HFFc6 (cell line): ENCODE data around the gene RPF1. TPM values are rescaled to one million over a fixed set of nuclear protein-coding genes. Genes with fewer than 3 reads are reported as not detected.

Source experiments
- DNase-seq: peaks from one replicate; pipeline ENCODE4 v3.0.0-alpha.2; 2018
- H3K27ac Mint-ChIP-seq: 2 replicates; pipeline ENCODE4 v1.8.0; 2020; ENCODE audit warnings: mild to moderate bottlenecking, mixed read lengths
- H3K27me3 Mint-ChIP-seq: 2 replicates; pipeline ENCODE4 v1.8.0; 2021; ENCODE audit warnings: mild to moderate bottlenecking, moderate library complexity, mixed read lengths; ENCODE audit not compliant: insufficient read depth
- H3K36me3 Mint-ChIP-seq: 2 replicates; pipeline ENCODE4 v1.8.0; 2021; ENCODE audit warnings: low read depth, mixed read lengths
- H3K4me1 Mint-ChIP-seq: 2 replicates; pipeline ENCODE4 v1.8.0; 2020; ENCODE audit warnings: low read depth, mixed read lengths
- H3K4me3 Mint-ChIP-seq: 2 replicates; pipeline ENCODE4 v1.8.0; 2020; ENCODE audit warnings: mild to moderate bottlenecking, moderate library complexity, mixed read lengths
- H3K9me3 Mint-ChIP-seq: 2 replicates; pipeline ENCODE4 v1.8.0; 2020; ENCODE audit warnings: mild to moderate bottlenecking, mixed read lengths
- total RNA-seq, 6 experiments: library from RNA; stranded (reverse); fragmentation: NEBNext Ultra II Directional; extraction: Animal tissue kit (Norgen Biotek cat#: 25700); gene quantifications; 2 replicates in 1 of 6; 3 replicates in 5 of 6; pipeline ENCODE4 v1.2.3, GENCODE V29; 2021
- TF ChIP-seq, protein P1 (sequence below): fragments of 200-600 bp; sonication (generic); IDR thresholded peaks from 2 replicates; pipeline ENCODE4 v1.5.0; 2021; ENCODE audit warnings: antibody characterized with exemption, mild to moderate bottlenecking

Gene RPF1
- total RNA-seq, 6 experiments from 2014 or later = 29.4 to 43.0 (median 36.2) TPM

DNA sequence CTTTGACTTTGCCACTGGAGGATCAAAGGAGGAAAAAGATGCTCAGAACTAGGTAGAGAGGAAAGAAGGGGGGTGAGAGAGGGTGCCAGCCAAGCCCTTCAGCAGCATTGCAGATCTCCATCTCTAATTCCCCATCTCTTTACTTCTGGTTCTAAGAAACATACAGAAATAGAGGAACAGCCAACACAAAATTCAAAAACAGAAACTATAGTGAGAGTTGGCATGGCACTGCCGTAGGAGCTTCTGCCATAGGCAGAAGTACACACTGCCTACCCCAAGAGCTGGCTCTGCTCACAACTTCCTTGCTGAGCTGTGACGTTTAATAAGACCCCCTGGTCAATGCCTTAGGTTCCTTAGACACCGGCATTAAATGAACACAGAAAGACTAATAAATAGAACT, 26.6 kb upstream of the RPF1 start:
- Mint-ChIP-seq H3K36me3 (no peaks in the 10 kb centered on the region), H3K9me3 (no peaks in the 10 kb centered on the region), H3K27me3 (peaks cover 14% of the 10 kb centered on the region), H3K4me3 (no peak overlapping the region), H3K4me1 (peaks cover 7% of the 10 kb centered on the region), H3K27ac (no peak overlapping the region)
- TF ChIP-seq, protein P1, sequence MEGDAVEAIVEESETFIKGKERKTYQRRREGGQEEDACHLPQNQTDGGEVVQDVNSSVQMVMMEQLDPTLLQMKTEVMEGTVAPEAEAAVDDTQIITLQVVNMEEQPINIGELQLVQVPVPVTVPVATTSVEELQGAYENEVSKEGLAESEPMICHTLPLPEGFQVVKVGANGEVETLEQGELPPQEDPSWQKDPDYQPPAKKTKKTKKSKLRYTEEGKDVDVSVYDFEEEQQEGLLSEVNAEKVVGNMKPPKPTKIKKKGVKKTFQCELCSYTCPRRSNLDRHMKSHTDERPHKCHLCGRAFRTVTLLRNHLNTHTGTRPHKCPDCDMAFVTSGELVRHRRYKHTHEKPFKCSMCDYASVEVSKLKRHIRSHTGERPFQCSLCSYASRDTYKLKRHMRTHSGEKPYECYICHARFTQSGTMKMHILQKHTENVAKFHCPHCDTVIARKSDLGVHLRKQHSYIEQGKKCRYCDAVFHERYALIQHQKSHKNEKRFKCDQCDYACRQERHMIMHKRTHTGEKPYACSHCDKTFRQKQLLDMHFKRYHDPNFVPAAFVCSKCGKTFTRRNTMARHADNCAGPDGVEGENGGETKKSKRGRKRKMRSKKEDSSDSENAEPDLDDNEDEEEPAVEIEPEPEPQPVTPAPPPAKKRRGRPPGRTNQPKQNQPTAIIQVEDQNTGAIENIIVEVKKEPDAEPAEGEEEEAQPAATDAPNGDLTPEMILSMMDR = no peak
- DNase-seq = no peak

DNA sequence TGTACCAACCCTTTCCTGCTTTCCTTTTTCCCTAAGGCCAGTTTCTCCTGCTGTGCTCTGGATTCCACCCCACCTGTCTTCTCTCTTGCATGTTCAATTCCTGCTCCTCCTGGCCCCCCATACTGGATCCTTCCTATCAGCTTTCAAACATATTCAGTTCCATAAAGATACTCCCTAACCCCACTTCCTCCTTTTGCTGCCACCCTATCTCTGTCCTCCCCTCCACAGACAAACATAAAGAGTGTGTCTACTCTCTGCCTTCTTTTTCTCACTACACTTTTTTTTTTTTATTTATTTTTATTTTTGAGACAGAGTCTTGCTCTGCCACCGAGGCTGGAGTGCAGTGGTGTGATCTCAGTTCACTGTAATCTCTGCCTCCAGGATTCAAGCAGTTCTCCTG, 16.9 kb upstream of the RPF1 start:
- TF ChIP-seq, protein P1 = no peak
- Mint-ChIP-seq H3K4me1 (no peaks in the 10 kb centered on the region), H3K27ac (no peak overlapping the region), H3K27me3 (peaks cover 14% of the 10 kb centered on the region), H3K9me3 (no peaks in the 10 kb centered on the region), H3K36me3 (no peaks in the 10 kb centered on the region), H3K4me3 (no peak overlapping the region)
- no peak for DNase-seq

DNA sequence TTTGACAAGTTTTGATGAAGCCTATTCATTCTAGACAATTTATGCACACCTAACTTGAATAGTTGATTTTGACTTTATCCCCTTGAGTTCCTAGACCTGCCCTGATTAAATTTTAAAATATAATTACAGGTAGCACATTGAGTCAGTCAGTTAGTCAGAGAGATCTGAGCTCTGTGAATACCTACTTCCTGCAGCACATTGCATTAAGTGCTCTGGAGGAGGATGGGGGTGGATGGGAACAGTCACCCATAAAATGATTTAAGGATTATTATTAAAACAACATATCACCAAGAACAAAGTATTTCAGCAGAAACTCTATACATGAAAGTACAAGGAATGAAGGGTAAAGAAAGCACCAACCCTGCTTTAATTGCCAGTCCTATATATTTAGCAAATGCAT, 11.8 kb upstream of the RPF1 start:
- Mint-ChIP-seq H3K36me3 (no peaks in the 10 kb centered on the region), H3K4me1 (no peaks in the 10 kb centered on the region), H3K27ac (no peak overlapping the region), H3K9me3 (no peaks in the 10 kb centered on the region), H3K4me3 (no peak overlapping the region), H3K27me3 (peaks cover 12% of the 10 kb centered on the region)
- no peak for DNase-seq
- TF ChIP-seq, protein P1 = no peak

DNA sequence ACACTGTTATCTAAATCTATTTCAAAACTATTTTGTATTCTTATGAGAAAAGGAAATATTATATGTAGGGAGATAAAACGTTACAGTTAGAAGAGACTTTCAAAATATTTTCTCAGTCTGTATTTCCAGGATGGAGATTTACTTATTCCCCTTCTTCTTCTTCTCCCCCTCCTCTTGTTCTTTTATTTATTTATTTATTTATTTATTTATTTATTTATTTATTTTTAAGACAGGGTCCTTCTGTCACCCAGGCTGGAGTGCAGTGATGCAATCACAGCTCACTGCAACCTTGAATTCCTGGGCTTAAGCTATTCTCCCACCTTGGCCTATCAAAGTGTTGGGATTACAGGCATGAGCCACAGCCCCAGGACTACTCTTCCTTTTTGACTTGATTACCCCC, 2.8 kb upstream of the RPF1 start:
- no peak for DNase-seq
- peaks cover 4% of the 10 kb centered on the region; the same call in 1 of the 2 replicates for H3K9me3 Mint-ChIP-seq
- peaks cover 11% of the 10 kb centered on the region for H3K36me3 Mint-ChIP-seq
- H3K27ac Mint-ChIP-seq = no peak overlapping the region
- TF ChIP-seq, protein P1 = no peak
- peaks cover 27% of the 10 kb centered on the region for H3K4me1 Mint-ChIP-seq
- peaks cover 5% of the 10 kb centered on the region for H3K27me3 Mint-ChIP-seq
- no peak overlapping the region for H3K4me3 Mint-ChIP-seq

DNA sequence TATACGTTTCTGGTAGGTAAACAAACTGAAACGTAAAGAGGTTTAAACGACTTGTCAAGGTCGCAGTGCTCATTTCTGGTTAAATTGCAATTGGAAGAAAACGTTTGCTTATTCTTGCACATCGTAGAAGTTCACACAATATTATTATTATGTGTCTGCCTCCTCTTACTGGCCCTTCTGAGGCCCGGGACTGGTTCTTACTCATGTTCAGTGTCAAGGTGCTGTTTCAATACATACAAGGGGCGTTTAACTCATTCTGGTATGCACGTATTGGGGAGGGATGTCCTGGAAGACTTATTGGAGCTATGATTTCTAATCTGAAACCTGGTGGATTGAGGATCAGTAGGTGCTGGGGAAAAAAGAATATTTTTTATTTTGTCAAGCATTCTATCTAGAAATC, 932 bp downstream of the RPF1 start:
- no peak for DNase-seq
- peaks cover 27% of the 10 kb centered on the region for H3K36me3 Mint-ChIP-seq
- peaks cover 2% of the 10 kb centered on the region for H3K27me3 Mint-ChIP-seq
- H3K9me3 Mint-ChIP-seq = peaks cover 4% of the 10 kb centered on the region; the same call in 1 of the 2 replicates
- peak overlapping the region; percentile 100 for H3K4me3 Mint-ChIP-seq
- H3K4me1 Mint-ChIP-seq = peaks cover 48% of the 10 kb centered on the region
- TF ChIP-seq, protein P1 = no peak
- H3K27ac Mint-ChIP-seq = peak overlapping the region; percentile 97

DNA sequence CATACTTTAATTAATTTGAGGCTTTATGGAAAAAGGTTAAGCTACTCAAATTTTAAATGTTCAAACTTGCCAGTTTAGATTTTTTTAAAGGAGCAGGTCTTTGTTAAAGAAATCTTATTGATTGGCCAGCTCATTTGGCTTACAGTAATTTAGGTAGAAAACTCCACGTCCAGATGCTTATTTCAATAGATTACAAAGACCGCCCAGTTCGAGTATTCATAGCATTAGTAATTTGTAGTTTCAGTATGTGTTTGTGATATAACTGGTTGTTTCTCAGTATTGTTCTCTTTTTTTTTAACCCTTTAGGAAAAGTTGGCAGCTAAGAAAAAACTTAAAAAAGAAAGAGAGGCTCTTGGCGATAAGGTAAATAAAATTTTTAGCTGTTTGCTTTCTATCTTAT, 1.6 kb downstream of the RPF1 start:
- H3K9me3 Mint-ChIP-seq = peaks cover 4% of the 10 kb centered on the region; the same call in 1 of the 2 replicates
- H3K4me3 Mint-ChIP-seq = peak overlapping the region; percentile 100
- DNase-seq = no peak
- no peak overlapping the region for H3K27ac Mint-ChIP-seq
- TF ChIP-seq, protein P1 = no peak
- H3K4me1 Mint-ChIP-seq = peaks cover 48% of the 10 kb centered on the region
- peaks cover 2% of the 10 kb centered on the region for H3K27me3 Mint-ChIP-seq
- H3K36me3 Mint-ChIP-seq = peaks cover 29% of the 10 kb centered on the region
